Amniotic epithelial cell (primary cell): ENCODE results near the gene MBTPS1.
"Not testable (repeated sequence)": the region's sequence is repeated elsewhere in the genome, so short reads cannot be mapped to it uniquely, and the experiment has no call there.

Experiments
- DNase-seq: peaks from one replicate; pipeline ENCODE4 v3.0.0-alpha.2; 2010; ENCODE audit warnings: low read depth

MBTPS1 gene

DNA sequence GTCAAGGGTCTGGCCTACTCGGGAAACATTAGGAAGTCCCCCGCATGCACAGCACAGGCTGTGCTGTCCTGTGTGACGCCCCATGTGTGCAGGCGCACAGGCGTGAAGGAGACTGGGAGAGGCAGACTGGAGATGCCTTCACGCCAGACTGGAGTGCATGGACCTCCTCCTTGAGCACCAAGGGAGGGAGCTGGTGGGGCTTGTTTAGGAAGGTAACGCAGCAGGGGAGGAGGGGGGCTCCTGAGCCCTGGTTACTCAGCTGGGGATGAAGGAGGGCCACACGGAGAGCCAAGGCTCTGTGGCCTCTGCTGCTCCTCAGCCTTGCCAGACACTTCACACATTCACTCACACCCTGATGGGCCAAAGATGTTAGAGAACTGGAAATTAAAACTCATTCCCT, 20.5 kb upstream of the MBTPS1 start:
- no peak for DNase-seq

DNA sequence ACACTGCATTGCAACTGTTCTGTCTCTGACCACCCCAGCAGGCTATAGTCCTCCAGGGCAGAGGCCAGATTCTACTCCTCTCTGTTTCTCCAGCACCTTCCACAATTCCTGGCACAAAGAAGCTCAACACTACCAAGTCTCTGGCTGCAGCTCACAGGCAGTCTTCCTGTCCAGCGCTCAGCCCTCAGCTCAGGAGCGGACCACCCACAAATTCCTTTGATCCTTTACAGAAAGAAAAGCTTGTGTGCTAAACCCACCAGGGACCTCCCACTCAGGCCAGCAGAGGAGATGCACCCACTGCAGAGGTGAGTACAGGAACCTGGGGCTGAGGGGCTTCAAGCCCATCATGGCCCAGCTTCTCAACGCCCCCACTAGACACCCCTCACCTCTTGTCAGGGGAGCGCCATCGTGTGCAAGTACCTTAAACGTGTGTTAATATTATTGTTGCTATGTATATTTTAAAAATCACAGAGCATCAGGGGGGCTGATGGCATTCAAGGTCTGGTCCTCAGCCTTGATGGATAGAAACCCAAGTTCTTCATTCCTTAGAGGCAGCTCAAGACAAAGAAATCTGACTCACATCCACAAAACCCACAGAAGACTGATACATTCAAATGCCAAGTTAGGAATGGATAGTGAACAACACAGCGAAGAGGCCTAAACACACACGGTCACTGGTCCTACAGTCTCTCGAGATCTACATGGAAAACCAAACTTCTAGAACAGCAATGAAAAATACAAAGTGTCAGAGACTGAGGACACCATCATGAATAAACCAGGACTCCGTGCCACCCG, 19.8 kb upstream of the MBTPS1 start:
- peak; percentile 47 for DNase-seq

DNA sequence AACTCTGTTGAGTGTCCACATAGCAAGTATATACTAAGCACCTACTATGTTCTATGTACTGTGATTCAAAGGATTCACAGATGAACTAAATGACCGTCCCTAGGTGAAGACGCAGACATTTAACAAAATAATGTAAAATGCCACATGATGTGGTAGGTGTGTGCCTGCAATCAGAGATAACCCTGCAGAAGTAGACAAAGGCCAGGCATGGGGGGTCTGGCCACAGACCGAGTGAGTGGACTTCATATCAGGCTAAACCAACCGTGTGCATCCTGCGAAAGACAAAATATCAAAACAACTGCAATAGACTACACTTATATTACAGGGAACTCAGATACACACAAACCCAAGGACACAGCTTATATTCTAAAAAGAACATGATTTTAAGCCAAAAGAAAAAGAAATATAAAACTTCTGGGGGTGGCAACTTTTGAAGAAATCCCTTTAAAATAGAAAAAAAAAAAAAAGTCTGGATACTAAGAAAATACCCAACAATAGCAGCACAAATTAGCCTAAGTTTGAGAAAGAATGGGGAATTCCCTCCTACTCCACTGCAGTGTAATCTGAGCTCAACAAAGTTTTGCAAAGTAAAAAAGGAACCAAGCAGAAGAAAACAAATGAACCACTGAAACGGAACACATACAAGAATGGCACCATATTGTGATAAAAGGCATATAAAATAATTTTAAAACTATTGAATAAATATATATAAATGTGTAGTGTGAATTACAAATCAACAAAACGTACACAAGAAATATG, 16.0 kb upstream of the MBTPS1 start:
- DNase-seq = no peak

DNA sequence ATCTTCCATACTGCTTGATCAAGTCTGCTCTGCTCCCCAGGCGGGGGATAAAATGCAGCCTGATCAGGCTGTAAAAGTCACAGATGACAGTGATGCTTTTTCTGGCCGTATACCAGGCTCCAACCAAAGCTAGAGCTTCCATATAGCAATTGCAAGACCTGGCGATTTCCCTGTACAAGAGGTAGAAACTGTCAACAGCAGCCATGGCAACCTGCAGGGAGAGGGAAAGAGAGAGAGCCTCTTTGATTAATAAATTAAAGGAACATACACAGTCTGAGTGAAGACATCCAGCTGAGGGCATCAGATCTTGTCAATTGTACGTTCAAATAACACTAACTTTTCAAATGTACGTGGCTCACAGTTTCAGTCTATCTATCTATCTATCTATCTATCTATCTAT, 14.4 kb upstream of the MBTPS1 start:
- DNase-seq = no peak

DNA sequence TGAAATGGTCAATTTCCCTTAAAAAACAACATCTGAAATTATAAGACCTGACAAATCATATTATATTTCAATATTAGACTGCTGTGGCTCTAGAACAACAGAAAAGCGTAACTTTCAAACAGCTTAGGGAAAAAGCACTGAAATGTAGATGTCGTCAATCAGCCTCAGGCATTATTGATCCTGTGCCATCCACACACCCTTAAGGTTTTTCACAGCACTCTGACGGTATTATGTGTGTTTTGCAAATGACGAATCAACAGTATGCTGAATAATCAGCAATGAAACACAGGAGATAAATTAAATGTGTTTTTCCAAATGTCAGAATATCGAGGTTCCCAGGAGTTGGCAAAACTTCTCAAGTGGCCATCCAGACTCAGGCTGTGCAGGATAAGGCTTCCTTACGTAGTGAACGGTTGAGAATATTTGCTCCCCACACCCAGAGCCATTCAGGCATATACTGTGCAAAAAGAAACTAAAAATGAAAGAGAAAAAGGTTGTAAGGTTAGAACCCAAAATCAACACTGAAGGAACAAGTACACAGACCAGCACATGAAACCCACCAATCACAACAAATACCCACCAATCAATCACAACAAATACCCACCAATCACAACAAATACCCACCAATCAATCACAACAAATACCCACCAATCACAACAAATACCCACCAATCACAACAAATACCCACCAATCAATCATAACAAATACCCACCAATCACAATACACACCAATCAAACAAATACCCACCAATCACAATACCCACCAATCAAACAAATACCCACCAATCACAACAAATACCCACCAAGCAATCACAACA, 7.7 kb upstream of the MBTPS1 start:
- no peak for DNase-seq

DNA sequence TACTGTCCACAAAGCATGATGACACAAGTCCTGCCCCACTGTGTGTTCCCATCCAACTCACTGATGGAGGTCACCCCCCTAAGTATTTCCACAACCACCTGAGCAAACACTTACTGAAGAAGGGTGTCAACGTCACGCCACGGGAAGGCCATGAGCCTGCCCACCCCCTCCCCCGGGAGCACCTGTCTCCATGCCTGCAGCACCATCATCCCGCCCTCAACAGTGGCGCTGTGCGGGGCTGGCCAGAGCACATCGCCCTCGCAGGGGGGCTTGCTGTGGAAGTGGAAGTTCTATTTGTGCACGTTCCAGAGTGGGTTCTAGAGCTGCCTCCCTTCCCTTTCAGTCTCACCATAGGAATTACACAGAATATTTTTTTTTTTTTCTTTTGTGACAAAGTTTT, 4.3 kb upstream of the MBTPS1 start:
- no peak for DNase-seq

DNA sequence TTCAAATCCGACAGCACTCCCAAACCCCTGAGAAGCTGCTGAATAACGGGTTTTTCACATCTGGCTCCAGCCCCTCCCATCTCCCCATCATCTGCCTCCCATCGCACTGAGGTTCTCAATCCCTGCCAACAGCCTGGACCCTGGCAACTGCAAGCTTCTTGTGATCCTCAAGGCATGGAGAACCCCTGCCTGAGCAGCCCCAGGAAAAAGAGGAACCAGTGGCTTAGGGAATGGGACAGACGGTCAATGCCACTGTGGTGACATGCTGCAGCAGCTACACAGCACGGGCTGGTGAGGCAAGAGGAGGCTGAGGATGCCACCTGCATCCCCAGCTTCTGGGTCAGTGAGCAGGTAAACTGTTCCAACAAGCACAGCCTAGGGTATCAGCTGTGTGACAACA, 3.3 kb upstream of the MBTPS1 start:
- no peak for DNase-seq

DNA sequence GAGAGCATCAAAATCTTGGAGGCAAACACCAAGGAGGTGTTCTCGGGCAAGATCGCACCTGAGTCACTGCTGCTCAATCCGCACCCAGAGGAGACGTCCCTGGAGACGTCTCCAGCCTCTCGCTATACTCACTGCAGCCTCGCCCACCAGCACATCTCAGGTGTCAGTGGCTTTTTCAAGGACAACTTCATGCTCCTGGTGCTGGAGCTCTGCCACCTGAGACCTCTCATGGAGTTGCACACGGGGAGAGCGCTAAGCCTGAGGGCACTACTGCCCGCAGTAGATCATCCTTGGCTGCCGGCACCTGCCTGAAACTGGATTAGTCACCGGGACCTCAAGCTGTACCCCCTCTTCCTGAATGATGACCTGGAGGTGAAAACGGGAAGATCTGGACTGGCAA, 2.6 kb upstream of the MBTPS1 start:
- no peak for DNase-seq

DNA sequence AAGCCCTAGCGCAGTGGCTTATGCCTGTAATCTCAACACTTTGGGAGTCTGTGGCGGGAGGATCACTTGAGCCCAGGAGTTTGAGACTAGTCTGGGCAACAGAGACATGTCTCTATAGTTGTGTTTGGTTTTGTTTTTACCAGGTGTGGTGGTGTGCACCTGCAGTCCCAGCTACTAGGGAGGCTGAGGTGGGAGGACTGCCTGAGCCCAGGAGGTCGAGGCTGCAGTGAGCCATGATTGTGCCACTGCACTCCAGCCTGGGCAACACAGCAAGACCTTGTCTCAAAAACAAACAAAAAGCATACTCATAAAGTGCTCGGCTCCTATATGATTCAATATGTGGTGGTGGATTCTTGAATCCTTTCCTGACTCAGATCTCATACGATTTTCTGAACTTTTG, 1.6 kb upstream of the MBTPS1 start:
- DNase-seq = not testable (repeated sequence)

DNA sequence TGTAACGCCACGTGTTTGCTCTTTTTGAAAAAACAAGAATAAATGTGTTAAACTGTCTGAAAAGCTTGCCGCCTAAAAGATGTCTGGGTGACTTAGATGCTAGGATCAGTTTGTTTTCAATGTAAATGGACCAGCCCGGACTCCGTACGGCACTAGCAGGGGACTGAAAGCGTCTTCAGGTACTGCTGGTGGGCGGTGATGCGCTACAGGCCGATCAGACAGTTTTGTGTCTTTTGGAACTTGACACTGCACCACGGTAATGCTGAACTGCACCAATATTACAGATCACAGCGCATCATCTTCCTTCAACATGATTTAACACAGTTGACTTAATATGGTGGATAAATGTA, 727 bp upstream of the MBTPS1 start:
- DNase-seq = no peak

DNA sequence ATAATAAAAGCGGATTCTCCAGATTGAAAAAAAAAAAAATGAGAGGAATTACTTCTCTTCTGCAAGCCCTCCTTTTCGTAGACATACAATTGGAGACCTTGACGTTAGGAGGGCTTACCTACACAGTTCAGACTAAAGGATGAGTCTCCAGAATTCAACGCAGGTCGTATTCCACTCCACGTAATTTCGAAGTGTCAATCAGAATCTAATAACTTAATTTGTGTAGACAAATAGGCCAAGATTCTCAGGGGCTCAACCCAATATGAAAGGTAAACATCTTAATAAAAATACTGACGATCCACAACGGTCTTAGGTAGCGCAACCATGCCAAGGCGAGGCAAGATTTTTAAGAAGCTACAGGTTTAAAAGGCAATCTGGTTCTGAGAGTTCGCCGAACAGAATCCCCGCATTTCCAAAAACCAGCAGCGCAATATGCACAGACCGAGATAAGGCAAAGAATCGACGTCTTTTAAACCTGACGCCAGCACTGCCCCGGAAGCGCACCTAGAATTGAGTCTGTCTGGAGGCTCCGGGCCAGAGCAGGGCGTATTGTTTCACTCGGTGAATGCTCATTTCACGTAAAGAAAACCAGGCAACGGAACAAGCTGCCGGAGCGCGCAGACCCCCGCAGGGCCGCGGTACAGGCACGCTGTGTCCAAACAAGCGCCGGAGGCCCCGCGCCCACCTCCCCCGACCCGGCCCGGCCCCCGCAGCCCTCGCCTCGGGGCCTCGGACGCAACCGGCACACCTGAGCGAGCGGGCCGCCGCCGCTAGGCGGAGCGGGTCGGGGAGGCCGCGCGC, 623 bp downstream of the MBTPS1 start:
- DNase-seq = peak; percentile 56

DNA sequence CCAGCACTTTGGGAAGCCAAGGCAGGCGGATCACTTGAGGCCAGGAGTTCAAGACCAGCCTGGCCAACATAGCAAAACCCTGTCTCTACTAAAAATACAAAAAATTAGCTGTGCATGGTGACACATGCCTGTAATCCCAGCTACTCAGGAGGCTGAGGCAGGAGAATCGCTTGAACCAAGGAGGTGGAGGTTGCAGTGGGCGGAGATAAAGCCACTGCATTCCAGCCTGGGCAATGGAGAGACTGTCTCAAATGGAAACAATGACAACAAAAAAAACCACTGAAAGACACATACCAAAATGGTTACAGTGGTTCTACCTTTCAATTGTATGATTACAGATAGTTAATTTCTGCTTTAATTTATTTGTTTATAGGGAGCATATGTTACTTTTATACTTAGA, 4.8 kb downstream of the MBTPS1 start:
- not testable (repeated sequence) for DNase-seq

DNA sequence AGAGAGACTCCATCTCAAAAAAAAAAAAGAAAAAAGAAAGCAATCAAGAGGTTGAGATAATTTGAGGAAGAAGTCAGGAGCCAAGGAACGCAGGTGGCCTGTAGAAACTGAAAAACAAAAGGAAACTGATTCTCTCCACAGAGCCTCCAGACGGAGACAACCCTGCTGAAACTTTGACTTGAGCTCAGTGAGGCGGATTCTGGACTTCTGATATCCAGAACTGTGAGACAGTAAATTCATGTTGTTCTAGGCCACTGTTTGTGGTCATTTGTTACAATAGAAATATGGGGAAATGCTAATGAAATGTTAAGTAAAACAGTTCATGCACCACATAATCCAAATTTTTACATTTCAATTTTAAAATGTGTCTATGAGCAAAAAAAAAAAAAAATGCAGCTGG, 5.2 kb downstream of the MBTPS1 start:
- no peak for DNase-seq

DNA sequence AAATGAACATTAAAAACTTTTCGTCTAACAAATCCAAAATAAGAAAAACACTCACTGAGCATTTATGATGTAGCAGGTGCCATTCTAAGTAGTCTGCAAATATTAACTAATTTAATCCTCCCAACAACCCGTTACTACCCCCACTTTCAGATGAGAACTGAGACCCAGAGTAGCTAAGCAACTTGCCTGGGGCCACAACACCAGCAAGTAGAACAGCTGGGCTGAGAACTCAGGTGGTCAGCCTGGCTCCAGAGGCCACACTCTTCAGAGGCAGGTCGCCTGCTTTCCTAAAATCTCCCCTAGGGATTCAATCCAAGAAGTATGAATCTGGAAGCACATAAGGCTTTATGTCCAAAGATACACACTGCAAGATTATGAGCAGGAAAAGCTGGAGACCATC, 6.2 kb downstream of the MBTPS1 start:
- DNase-seq = no peak

DNA sequence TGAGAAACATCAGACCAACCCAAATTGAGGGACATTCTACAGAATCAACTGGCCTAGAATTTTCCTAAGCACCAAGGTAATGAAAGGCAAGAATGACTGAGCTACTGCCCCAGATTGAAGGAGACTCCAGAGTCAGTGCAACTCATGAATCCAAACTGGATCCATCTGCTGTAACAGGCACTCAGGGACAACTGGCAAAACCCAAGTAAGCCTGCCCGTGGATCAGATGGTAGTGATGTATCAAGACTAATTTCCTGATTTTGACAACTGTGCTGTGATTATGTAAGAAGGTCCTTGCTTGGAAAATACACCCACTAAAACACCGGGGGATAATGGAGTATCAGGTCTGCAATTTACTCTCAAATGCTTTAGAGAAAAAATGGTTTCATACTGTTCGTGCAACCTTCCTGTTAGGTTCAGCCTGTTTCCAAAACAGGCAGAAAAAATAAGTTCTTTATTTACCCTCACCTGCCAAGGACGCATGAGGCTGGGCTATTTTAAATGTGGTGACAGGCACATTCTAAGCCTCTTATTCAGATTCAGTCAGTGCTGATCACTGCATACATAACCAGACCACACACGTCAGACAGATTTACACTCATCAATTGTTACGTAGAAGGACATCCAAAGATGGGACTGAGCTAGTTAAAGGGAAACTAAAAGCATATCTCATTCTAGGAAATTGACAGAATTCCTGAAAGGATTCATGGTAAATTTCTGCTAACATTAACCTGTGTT, 7.0 kb downstream of the MBTPS1 start:
- DNase-seq = peak; percentile 13

DNA sequence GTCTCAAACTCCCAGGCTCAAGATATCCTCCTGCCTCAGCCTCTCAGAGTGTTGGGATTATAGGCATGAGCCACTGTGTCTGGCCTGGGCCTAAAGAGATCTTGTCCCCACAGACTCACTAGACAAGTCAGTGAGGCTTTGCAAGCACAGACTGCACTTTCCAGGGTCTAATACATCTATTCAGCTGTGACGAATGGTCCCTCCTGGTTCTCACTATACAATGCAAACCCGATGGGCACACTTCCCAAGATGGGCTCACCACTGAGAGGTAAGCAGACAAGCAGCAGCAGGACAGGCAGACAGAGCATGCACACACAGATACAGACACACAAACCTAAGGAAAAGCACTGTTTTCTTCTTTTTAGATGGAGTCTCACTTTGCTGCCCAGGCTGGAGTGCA, 8.8 kb downstream of the MBTPS1 start:
- no peak for DNase-seq

DNA sequence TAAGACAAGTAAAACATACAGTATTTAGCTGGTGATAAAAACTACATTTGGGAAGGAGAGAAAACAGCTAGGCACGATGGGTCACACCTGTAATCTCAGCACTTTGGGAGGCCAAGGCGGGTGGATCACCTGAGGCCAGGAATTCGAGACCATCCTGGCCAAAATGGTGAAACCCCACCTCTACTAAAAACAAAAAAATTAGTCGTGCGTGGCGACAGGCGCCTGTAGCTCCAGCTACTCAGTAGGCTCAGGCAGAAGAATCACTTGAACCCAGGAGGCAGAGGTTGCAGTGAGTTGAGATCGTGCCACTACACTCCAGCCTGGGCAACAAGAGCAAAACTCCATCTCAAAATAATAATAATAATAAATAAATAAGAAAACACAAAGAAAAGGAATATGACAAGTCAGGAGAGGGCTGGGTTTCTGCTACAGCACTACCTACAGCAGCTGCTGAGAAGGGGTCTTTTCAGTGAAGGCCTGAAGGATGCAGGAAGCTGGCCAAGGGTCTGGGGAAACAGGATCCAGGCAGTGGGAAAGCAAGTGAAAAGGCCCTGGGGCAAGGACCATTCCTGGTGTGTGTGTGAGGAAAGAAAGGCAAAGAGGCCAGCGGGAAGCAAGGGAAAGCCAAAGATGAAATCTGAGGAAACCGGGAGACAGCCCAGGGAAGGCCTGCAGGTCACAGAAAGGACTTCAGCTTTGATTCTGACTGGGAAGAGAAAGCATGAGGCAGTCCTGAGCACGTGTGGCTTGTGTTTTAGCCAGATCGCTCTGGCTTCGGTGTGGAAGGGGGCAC, 10.6 kb downstream of the MBTPS1 start:
- no peak for DNase-seq

DNA sequence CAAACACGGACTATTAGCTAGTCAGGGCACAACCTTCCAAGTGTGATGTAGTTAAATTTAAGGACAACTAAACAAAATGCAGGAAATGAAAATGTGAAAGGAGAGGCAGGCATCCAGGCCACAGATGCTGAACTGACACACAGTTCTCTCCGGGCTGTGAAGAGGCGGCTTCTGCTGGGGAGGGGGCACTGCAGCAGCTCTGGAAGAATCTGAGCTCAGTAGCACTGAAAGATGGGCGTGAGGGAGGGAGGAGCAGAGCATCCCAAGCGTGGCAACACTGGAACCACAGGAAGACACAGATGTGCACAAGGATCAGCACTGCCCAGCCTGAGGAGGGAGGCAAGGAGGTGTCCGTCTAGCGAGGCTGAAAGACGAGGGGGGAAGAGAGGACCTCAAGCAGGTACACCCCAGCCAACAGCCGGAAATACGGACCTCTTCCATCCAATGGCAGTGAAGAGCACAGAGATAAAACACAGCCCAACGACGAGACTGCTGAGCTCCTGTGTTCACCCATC, 11.4 kb downstream of the MBTPS1 start:
- no peak for DNase-seq

DNA sequence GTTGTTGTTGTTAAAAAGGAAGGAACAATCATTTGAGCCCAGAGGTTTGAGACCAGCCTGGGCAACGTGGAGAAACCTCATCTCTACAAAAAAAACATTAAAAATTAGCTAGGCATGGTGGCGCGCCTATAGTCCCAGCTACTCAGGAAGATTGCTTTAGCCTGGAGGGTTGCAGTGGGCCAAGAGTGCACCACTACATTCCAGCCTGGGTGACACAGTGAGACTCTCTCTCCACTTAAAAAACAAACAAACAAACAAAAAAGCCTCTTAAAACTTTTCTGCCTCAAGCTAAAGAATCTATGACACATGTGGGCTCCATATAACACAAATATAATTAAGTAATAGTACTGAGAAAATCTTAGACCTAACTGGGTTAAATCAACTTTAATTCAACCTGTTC, 12.5 kb downstream of the MBTPS1 start:
- DNase-seq = no peak

DNA sequence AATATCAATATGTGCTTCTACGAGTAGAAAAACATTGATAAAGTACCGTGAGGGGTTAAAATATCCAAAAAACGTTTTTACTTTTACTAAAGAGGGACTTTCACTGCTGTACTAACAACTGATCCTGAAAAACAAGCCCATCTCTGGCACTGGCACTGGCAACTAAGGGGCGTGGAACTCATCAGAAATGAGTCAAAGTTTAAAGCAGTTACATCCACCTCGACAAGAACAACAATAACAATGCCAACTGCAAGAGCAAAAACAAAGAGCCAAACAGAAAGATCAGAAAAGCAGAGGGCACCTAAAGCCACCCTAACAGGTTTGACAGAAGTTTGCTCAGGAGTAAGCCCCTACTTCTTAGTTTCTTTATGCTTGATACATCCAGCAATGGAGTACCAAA, 13.1 kb downstream of the MBTPS1 start:
- DNase-seq = no peak
